Thyroid gland (tissue), 4 donors: Measurements from ENCODE around the gene AP2B1. TPM values are rescaled to one million over a fixed set of nuclear protein-coding genes. Genes with fewer than 3 reads are reported as not detected.

Experiments used
- DNase-seq, 2 donors: peaks; one replicate each; pipeline ENCODE4 v3.0.0-alpha.2; 2019
- H3K27ac ChIP-seq, 3 donors: fragments of 200-600 bp; sonication (generic); 1 replicate in 2 of 3; 2 replicates in 1 of 3; pipeline ENCODE4 v1.5.1; 2016 to 2019; ENCODE audit warnings: mild to moderate bottlenecking in 1 of 3, moderate library complexity in 1 of 3
- H3K27me3 ChIP-seq: fragments of 200-600 bp; sonication (generic); one replicate; pipeline ENCODE4 v1.5.1; 2019
- H3K36me3 ChIP-seq, 2 donors: fragments of 200-600 bp; sonication (generic); one replicate each; pipeline ENCODE4 v1.5.1; 2016 to 2019
- H3K4me1 ChIP-seq, 2 donors: fragments of 200-600 bp; sonication (generic); one replicate each; pipeline ENCODE4 v1.5.1; 2017 to 2019
- H3K4me3 ChIP-seq, 3 donors: fragments of 200-600 bp; sonication (generic); replicated peaks in 1 of 3; 1 replicate in 2 of 3; 2 replicates in 1 of 3; pipeline ENCODE4 v1.5.1; 2016; ENCODE audit warnings: mild to moderate bottlenecking in 1 of 3
- H3K9me3 ChIP-seq: fragments of 200-600 bp; sonication (generic); one replicate; pipeline ENCODE4 v1.5.1; 2017
- CTCF ChIP-seq, 6 experiments: fragments of 200-600 bp in 3 of 6; fragments of 450-650 bp in 3 of 6; sonication (generic) in 3 of 6; IDR thresholded peaks; one replicate each; pipeline ENCODE4 v1.5.1; 2016 to 2019; ENCODE audit warnings: antibody characterized with exemption in 6 of 6, mild to moderate bottlenecking in 2 of 6, inconsistent platforms in 1 of 6, moderate library complexity in 1 of 6
- POLR2A ChIP-seq, 2 donors: fragments of 450-650 bp; IDR thresholded peaks; one replicate each; pipeline ENCODE4 v1.6.1; 2017; ENCODE audit warnings: antibody characterized with exemption in 2 of 2, mild to moderate bottlenecking in 2 of 2, moderate library complexity in 1 of 2
- WGBS, 2 donors: methylation state at CpG; one replicate each; pipeline ENCODE4 v1.1.5; 2017; 5-methylcytosine and 5-hydroxymethylcytosine counted together
- intact Hi-C: fragments of 100-400 bp; cut with DNase I; formaldehyde crosslinking; loops from one replicate; pipeline ENCODE4 v1.15.1; 2023
- total RNA-seq, 4 donors: library from RNA; depleted of rRNA; stranded (reverse); fragments of >200 nt; gene quantifications; one replicate each; pipeline ENCODE4 v1.2.3, GENCODE V29; 2016

The AP2B1 gene
- total RNA-seq, 4 donors from 2014 or later, result 105 to 162 (median 122) TPM

- 45 to 76% methylated on average over 1 of the region's 1 CpG for WGBS, 2 donors
- Histone ChIP-seq H3K27ac (peak overlapping the region in 2 of 3 donors; percentile 46 to 48), H3K4me1 (peaks cover 0 to 3% of the 10 kb centered on the region in 2 donors), H3K9me3 (no peaks in the 10 kb centered on the region), H3K27me3 (peaks cover 3% of the 10 kb centered on the region), H3K36me3 (no peaks in the 10 kb centered on the region), H3K4me3 (no peak overlapping the region)
- DNase-seq, result no peak
- TF ChIP-seq CTCF (IDR thresholded peaks at IDR 0.05), result no peak
- no peak for TF ChIP-seq POLR2A (IDR thresholded peaks at IDR 0.05)
- intact Hi-C loops, result no loop called here
These were observed 45.7 kb upstream of the AP2B1 start for GRCh38 chr17:35541434-35541833.

GRCh38 chr17:35542990-35543389, 44.1 kb upstream of the AP2B1 start:
- Histone ChIP-seq H3K9me3 (no peaks in the 10 kb centered on the region), H3K4me1 (peaks cover 0 to 3% of the 10 kb centered on the region in 2 donors), H3K27me3 (peaks cover 3% of the 10 kb centered on the region), H3K4me3 (no peak overlapping the region), H3K36me3 (no peaks in the 10 kb centered on the region), H3K27ac (no peak overlapping the region)
- intact Hi-C loops, result no loop called here
- no peak for DNase-seq
- TF ChIP-seq POLR2A (IDR thresholded peaks at IDR 0.05) (no peak), CTCF (IDR thresholded peaks at IDR 0.05) (no peak)

- H3K27me3 ChIP-seq, result peaks cover 3% of the 10 kb centered on the region
- no peak for DNase-seq
- intact Hi-C loops, result no loop called here
- no peaks in the 10 kb centered on the region for H3K9me3 ChIP-seq
- H3K36me3 ChIP-seq, result no peaks in the 10 kb centered on the region
- TF ChIP-seq POLR2A (IDR thresholded peaks at IDR 0.05), result no peak
- no peak for TF ChIP-seq CTCF (IDR thresholded peaks at IDR 0.05)
- no peak overlapping the region for H3K27ac ChIP-seq
- H3K4me1 ChIP-seq, result peaks cover 0 to 3% of the 10 kb centered on the region in 2 donors
- 61 to 76% methylated on average over 1 of the region's 1 CpG for WGBS, 2 donors
- H3K4me3 ChIP-seq, result no peak overlapping the region
These were observed 43.3 kb upstream of the AP2B1 start for GRCh38 chr17:35543856-35544255.

GRCh38 chr17:35545150-35545549, 42.0 kb upstream of the AP2B1 start:
- no peak for DNase-seq
- Histone ChIP-seq H3K4me3 (no peak overlapping the region), H3K4me1 (no peaks in the 10 kb centered on the region), H3K27me3 (peaks cover 3% of the 10 kb centered on the region), H3K27ac (no peak overlapping the region), H3K36me3 (no peaks in the 10 kb centered on the region), H3K9me3 (no peaks in the 10 kb centered on the region)
- WGBS, 2 donors, result 89 to 92% methylated on average over 1 of the region's 1 CpG
- intact Hi-C loops, result no loop called here
- TF ChIP-seq CTCF (IDR thresholded peaks at IDR 0.05), result no peak
- TF ChIP-seq POLR2A (IDR thresholded peaks at IDR 0.05), result no peak

- WGBS, 2 donors, result 83 to 85% methylated on average over 1 of the region's 1 CpG
- Histone ChIP-seq H3K27ac (no peak overlapping the region), H3K9me3 (no peaks in the 10 kb centered on the region), H3K27me3 (peaks cover 3% of the 10 kb centered on the region), H3K4me1 (no peaks in the 10 kb centered on the region), H3K36me3 (no peaks in the 10 kb centered on the region), H3K4me3 (no peak overlapping the region)
- intact Hi-C loops, result no loop called here
- no peak for DNase-seq
- TF ChIP-seq POLR2A (IDR thresholded peaks at IDR 0.05), result no peak
- TF ChIP-seq CTCF (IDR thresholded peaks at IDR 0.05), result no peak
These were observed 40.6 kb upstream of the AP2B1 start for GRCh38 chr17:35546487-35546886.
